SU-DHL-6 (cell line): Measurements from ENCODE around the gene AGAP9.
"Not testable (repeated sequence)": the region's sequence is repeated elsewhere in the genome, so short reads cannot be mapped to it uniquely, and the experiment has no call there.

ENCODE experiments used
- H2AFZ ChIP-seq: fragments of 200-600 bp; sonication (generic); 2 replicates; pipeline ENCODE4 v1.6.1; 2014; ENCODE audit warnings: low read depth, mild to moderate bottlenecking, moderate library complexity, mixed read lengths, antibody characterized with exemption, low read length; ENCODE audit not compliant: severe bottlenecking
- H3F3A ChIP-seq: fragments of 200-600 bp; shearing (Covaris generic); 2 replicates; pipeline ENCODE4 v1.6.0; 2016; ENCODE audit warnings: antibody characterized with exemption, mild to moderate bottlenecking; ENCODE audit not compliant: insufficient read depth
- H3K27ac ChIP-seq: fragments of 200-600 bp; sonication (generic); 2 replicates; pipeline ENCODE4 v1.5.1; 2016; ENCODE audit warnings: low read depth, mild to moderate bottlenecking, low read length, moderate library complexity, mixed read lengths
- H3K27me3 ChIP-seq: fragments of 200-600 bp; sonication (generic), shearing (Covaris generic); 2 replicates; pipeline ENCODE4 v1.6.0; 2014; ENCODE audit warnings: mild to moderate bottlenecking, low read length
- H3K36me3 ChIP-seq: fragments of 200-600 bp; sonication (generic); 2 replicates; pipeline ENCODE4 v1.6.1; 2014; ENCODE audit warnings: mild to moderate bottlenecking, low read length, mixed read lengths
- H3K4me2 ChIP-seq: fragments of 300-600, 200-600 bp; shearing (Covaris generic), sonication (generic); 2 replicates; pipeline ENCODE4 v1.6.0; 2014; ENCODE audit warnings: low read length, low read depth, mild to moderate bottlenecking; ENCODE audit not compliant: poor library complexity, severe bottlenecking
- H3K4me3 ChIP-seq: fragments of 200-600 bp; sonication (generic); 2 replicates; pipeline ENCODE4 v1.5.1; 2014; ENCODE audit warnings: antibody characterized with exemption, low read length, mild to moderate bottlenecking, mixed read lengths; ENCODE audit not compliant: insufficient read depth, poor library complexity, severe bottlenecking
- H3K79me2 ChIP-seq: fragments of 200-600 bp; sonication (generic); 2 replicates; pipeline ENCODE4 v1.6.1; 2014; ENCODE audit warnings: mild to moderate bottlenecking, low read length, moderate library complexity; ENCODE audit not compliant: insufficient read depth
- H3K9ac ChIP-seq: fragments of 200-600 bp; sonication (generic); 2 replicates; pipeline ENCODE4 v1.7.0; 2014; ENCODE audit warnings: mild to moderate bottlenecking, low read length
- H3K9me2 ChIP-seq: fragments of 200-600 bp; sonication (generic); replicated peaks from 2 replicates; pipeline ENCODE4 v1.6.1; 2014; ENCODE audit warnings: low read length; ENCODE audit not compliant: insufficient read depth
- H3K9me3 ChIP-seq: fragments of 200-600 bp; sonication (generic); 2 replicates; pipeline ENCODE4 v1.6.1; 2014; ENCODE audit warnings: low read length, mixed read lengths; ENCODE audit not compliant: insufficient read depth
- H4K20me1 ChIP-seq: fragments of 200-600 bp; sonication (generic); 2 replicates; pipeline ENCODE4 v1.6.1; 2014; ENCODE audit warnings: low read depth, mild to moderate bottlenecking, antibody characterized with exemption, low read length, moderate library complexity, mixed read lengths

AGAP9 gene

DNA sequence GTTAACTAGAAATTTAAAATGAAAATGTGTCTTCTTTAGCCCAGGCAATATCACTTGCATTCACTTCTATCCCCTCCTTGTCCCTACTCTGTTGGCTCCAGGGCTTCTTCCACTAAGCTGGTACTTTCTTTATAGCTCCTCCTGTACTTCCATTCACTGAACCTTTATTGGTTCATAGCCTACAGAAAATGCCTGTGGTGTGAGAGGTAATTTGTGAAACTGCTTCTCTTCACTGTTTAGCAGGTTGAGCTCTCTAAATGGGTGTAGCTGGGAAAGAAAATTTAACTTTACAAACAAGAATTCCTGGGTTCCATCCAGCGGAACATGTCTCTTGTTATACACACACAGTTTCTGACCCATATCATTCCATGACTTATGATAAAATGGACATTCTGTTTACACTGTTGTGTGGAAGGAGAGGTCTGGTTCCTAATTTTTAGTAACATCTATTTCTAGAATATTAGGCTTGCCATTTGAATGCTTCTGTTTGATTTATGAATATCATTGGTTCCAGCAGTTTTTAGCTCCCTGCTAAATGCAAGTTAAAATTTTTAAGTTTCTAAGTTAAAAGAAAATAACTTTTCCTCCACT, 36.4 kb upstream of the AGAP9 start:
- H3K9me3 ChIP-seq, H3K4me2 ChIP-seq, H3F3A ChIP-seq, H3K79me2 ChIP-seq, H3K9ac ChIP-seq, H3K4me3 ChIP-seq, H4K20me1 ChIP-seq, H3K36me3 ChIP-seq, H3K9me2 ChIP-seq, H3K27me3 ChIP-seq, H3K27ac ChIP-seq, H2AFZ ChIP-seq: not testable (repeated sequence)

DNA sequence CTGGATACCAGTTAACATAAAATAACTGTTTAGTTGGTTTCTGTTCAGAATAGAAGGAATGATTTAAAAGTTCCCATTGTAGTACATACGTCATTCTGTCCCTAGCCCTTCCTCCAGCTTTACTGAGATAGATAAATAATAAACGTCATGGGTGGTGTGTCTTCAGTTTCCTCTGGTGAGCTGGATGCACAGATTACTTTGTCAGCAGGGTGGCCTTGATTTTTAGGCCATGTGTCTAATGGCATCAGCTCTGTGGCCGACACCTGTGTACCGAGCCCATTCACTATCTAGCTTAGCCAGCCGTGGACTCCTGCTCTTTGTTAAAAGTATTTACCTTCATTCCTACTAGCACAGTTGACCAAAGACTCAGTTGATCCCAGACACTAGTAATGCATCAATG, 34.7 kb upstream of the AGAP9 start:
- H3F3A ChIP-seq, H3K4me3 ChIP-seq, H4K20me1 ChIP-seq, H3K36me3 ChIP-seq, H3K9me2 ChIP-seq, H3K79me2 ChIP-seq, H3K4me2 ChIP-seq, H3K9me3 ChIP-seq, H2AFZ ChIP-seq, H3K9ac ChIP-seq, H3K27ac ChIP-seq, H3K27me3 ChIP-seq: not testable (repeated sequence)

DNA sequence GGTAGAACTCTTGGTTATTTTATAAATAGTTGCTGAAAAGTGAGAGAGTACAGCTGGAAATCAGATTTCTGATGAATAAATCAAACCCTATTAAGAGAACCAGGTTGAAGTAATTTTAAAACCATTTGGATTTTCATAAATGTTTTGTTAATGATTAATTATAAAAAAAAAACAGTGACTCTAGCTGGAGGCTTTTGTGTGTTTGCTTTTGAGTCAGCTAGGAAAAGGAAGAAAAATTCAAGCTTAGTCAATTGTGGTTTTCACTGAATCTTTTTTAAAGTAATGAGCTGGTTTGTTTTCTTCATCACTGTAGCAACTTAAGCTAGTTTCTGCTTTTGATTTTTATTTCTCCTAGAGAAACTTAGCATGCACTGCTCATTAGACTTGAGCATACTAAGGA, 34.2 kb upstream of the AGAP9 start:
- not testable (repeated sequence) for H3K36me3 ChIP-seq, H3K9me2 ChIP-seq, H3K79me2 ChIP-seq, H3F3A ChIP-seq, H3K9me3 ChIP-seq, H3K27me3 ChIP-seq, H3K27ac ChIP-seq, H3K4me2 ChIP-seq, H3K9ac ChIP-seq, H3K4me3 ChIP-seq, H4K20me1 ChIP-seq, H2AFZ ChIP-seq

DNA sequence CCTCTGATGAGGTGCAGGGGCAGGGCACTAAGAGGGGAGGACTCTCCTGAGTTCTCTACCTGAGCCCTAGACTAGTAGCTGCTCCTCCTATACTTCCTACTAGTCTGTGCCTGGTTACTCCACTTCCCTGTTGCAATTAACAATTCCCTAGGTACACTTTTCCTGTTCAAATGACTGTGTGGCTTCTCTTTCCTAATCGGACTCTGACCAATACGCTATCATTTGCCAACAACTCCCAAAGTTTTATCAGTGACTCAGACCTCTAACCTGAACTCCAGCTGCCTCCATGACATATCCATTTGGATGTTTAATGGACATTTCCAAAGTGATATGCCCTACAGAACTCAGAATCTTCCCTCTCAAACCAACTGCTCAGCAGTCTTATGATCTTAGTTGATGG, 31.9 kb upstream of the AGAP9 start:
- H4K20me1 ChIP-seq, H3K9ac ChIP-seq, H3K4me3 ChIP-seq, H3K9me3 ChIP-seq, H3K4me2 ChIP-seq, H3K36me3 ChIP-seq, H3K79me2 ChIP-seq, H2AFZ ChIP-seq, H3K9me2 ChIP-seq, H3F3A ChIP-seq, H3K27me3 ChIP-seq, H3K27ac ChIP-seq: not testable (repeated sequence)

DNA sequence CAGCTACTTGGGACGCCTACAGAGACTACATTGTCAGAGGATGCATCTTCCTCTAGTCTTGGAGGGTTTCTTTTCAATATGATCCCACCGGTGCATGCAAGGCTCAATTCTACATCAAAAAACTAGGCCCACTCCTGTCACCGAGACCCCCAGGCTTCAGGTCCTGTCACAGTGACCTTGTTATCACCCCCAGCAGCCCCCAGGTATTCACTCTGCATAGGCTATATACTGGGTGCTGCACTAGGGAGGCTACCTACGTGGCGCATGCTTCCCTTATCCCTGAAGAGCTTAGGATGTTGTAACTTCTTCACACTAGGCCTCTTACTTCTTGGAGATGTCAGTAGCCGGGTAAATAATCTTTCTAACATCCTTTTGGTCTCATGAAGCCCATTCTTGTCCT, 31.1 kb upstream of the AGAP9 start:
- H3K27ac ChIP-seq, H3K9me2 ChIP-seq, H3K27me3 ChIP-seq, H3K79me2 ChIP-seq, H3K9me3 ChIP-seq, H3K36me3 ChIP-seq, H3K9ac ChIP-seq, H3K4me2 ChIP-seq, H4K20me1 ChIP-seq, H3K4me3 ChIP-seq, H3F3A ChIP-seq, H2AFZ ChIP-seq: not testable (repeated sequence)

DNA sequence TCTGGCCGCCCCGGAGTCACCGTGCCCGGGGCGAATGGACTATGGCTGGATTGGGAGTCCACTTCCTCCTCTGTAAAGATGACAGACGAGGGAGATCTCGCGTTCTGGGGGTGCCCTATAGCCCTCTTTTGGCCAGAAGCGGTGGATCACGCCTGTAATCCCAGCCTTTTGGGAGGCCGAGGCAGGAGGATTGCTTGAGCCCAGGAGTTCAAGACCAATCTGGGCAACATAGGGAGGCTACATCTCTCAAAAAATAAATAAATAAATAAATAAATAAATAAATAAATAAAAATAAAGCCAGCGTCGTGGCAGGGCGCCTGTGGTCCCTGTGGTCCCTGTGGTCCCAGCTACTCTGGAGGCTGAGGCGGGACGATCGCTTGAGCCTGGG, 30.4 kb upstream of the AGAP9 start:
- not testable (repeated sequence) for H3K27ac ChIP-seq, H3K27me3 ChIP-seq, H3K79me2 ChIP-seq, H3K36me3 ChIP-seq, H3F3A ChIP-seq, H3K9me2 ChIP-seq, H4K20me1 ChIP-seq, H3K9me3 ChIP-seq
- H3K4me3 ChIP-seq = peak overlapping the region; percentile 67
- peak overlapping the region; percentile 74 for H3K9ac ChIP-seq
- peak overlapping the region; percentile 96 for H2AFZ ChIP-seq
- peak overlapping the region; percentile 44 for H3K4me2 ChIP-seq

DNA sequence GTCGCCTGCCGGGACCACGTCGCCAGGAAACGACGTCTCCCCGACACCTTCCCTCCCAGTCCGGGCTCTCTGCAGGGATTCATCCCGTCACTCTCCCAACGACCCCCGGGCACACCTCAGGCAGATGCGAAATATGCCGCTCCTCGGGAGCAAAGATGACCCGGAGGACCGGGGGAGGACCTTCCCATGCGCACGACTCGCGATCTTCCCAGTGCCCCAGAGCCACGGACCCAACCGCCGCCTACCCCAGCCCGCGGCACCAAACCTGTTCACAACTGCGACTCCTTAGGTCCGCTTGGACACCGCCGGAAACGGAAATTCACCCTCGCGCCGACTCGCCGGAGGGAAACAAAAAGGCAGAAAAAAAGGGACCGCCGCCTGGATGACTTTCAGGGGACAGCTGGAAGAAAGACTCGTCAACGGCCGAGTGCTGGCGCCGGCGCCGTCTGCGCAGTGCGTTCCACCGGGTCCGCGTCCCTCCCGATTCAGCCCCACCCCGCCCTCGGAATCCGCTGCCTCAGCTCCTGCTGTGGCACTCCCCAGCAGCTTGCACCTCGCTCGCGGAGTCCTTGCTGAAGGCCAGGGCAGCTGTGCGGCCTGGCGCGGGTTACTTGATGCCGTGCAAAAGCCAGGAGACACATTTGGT, 29.9 kb upstream of the AGAP9 start:
- Histone ChIP-seq H3K9ac (peak overlapping the region; percentile 74), H3K4me2 (peak overlapping the region; percentile 44), H3K4me3 (peak overlapping the region; percentile 67), H3K27ac (peak overlapping the region; percentile 42), H2AFZ (peak overlapping the region; percentile 96)
- H3K27me3 ChIP-seq, H3K36me3 ChIP-seq, H3K9me2 ChIP-seq, H3K79me2 ChIP-seq, H4K20me1 ChIP-seq, H3F3A ChIP-seq, H3K9me3 ChIP-seq: not testable (repeated sequence)

DNA sequence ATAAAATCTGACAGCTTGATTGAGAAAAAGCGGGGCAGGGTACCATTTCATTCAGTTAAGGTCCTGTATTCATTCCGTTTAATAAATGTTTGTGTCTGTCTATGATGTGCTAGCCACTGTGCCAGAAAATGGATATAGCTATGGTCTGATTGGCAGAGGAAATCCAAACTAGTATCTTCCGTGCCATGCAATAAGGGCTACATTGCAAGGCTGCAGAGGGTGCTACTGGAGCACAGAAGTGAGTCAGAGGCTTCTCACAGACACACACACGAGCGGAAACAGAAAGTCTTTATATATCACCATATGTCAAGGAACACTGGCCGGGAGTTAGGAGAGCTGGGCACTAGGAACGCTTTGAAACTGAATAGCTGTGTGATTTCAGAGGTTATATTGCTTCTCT, 29.3 kb upstream of the AGAP9 start:
- Histone ChIP-seq H2AFZ (peak overlapping the region; percentile 96), H3K4me2 (peak overlapping the region; percentile 44), H3K27ac (0 out of 2 replicates have a peak overlapping the region, but pooled peaks have one; percentile 42), H3K4me3 (peak overlapping the region; percentile 67), H3K9ac (peak overlapping the region; percentile 74)
- H3K36me3 ChIP-seq, H3K27me3 ChIP-seq, H3K9me3 ChIP-seq, H3K9me2 ChIP-seq, H3F3A ChIP-seq, H4K20me1 ChIP-seq, H3K79me2 ChIP-seq: not testable (repeated sequence)
